Measurements from ENCODE around the gene PAFAH1B1.

DNA sequence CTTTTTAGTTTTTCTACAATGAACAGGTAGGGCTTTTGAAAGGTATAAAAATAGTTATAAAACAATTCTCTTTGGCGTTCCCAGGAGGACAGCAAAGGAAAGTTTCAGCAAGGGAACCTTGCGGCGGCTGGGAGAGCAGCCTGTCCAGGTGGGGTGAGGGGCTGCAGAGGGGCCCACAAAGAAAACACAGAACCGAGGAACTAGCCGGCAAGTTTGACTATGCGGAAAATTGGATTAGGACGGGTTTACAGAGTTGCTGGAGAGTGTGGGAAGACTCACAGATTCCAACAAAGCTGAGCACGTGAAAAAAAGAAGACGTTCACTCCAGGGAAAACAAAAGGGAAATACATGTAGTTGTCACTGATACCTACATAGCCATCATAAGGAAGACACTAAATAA, 41.5 kb upstream of the PAFAH1B1 start:
- no peak for TF ChIP-seq POLR2AphosphoS5 (IDR thresholded peaks at IDR 0.05)
- TF ChIP-seq EP300 (IDR thresholded peaks at IDR 0.05): no peak
- TF ChIP-seq, protein P1, sequence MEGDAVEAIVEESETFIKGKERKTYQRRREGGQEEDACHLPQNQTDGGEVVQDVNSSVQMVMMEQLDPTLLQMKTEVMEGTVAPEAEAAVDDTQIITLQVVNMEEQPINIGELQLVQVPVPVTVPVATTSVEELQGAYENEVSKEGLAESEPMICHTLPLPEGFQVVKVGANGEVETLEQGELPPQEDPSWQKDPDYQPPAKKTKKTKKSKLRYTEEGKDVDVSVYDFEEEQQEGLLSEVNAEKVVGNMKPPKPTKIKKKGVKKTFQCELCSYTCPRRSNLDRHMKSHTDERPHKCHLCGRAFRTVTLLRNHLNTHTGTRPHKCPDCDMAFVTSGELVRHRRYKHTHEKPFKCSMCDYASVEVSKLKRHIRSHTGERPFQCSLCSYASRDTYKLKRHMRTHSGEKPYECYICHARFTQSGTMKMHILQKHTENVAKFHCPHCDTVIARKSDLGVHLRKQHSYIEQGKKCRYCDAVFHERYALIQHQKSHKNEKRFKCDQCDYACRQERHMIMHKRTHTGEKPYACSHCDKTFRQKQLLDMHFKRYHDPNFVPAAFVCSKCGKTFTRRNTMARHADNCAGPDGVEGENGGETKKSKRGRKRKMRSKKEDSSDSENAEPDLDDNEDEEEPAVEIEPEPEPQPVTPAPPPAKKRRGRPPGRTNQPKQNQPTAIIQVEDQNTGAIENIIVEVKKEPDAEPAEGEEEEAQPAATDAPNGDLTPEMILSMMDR (IDR thresholded peaks at IDR 0.05): no peak
- no peak for TF ChIP-seq POLR2A (IDR thresholded peaks at IDR 0.05; ENCODE audit: low read depth)

Data from esophagus muscularis mucosa (tissue), 4 donors.